ENCODE measurements around the gene TMPO. TPM values are rescaled to one million over a fixed set of nuclear protein-coding genes. Genes with fewer than 3 reads are reported as not detected.

TMPO gene, protein sequence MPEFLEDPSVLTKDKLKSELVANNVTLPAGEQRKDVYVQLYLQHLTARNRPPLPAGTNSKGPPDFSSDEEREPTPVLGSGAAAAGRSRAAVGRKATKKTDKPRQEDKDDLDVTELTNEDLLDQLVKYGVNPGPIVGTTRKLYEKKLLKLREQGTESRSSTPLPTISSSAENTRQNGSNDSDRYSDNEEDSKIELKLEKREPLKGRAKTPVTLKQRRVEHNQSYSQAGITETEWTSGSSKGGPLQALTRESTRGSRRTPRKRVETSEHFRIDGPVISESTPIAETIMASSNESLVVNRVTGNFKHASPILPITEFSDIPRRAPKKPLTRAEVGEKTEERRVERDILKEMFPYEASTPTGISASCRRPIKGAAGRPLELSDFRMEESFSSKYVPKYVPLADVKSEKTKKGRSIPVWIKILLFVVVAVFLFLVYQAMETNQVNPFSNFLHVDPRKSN
- polyA plus RNA-seq (2012; ENCODE audit: low read depth, missing spikeins) = 79.8 TPM

DNA sequence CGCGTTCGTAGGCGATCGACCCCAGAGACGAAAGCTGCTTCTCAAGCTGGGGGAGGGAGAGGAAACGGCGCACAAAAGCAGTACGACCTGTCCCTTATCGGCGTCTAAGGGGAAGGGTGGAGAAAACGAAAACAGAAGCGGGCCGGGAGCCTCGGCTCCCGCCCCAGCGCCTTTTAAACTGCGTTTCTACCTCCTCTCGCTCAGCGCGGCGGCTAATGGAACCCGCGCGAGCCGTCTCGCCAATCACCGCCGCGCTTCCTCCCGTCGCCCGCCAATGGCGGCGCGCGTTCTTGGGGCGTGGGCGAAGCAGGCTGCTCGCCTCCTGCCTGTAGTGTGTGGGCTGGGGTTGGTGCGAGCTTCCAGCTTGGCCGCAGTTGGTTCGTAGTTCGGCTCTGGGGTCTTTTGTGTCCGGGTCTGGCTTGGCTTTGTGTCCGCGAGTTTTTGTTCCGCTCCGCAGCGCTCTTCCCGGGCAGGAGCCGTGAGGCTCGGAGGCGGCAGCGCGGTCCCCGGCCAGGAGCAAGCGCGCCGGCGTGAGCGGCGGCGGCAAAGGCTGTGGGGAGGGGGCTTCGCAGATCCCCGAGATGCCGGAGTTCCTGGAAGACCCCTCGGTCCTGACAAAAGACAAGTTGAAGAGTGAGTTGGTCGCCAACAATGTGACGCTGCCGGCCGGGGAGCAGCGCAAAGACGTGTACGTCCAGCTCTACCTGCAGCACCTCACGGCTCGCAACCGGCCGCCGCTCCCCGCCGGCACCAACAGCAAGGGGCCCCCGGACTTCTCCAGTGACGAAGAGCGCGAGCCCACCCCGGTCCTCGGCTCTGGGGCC lies at the start of gene TMPO:
Gene TMPO, plus strand, starts transcription at position 304 of the 824 bp plus-strand sequence. Its CDS starts 278 bp downstream, at position 582.
- peak; percentile 82 for DNase-seq (ENCODE audit: insufficient read length, low spot score)
- TF ChIP-seq PAX5 (IDR thresholded peaks at IDR 0.05; ENCODE audit: insufficient read depth, low read length, severe bottlenecking) (peak; percentile 42), POLR2AphosphoS5 (IDR thresholded peaks at IDR 0.05; ENCODE audit: low read depth, low read length) (peak; percentile 97), POLR2A (IDR thresholded peaks at IDR 0.05; ENCODE audit: low read depth, low read length) (peak; percentile 95), POU2F2 (IDR thresholded peaks at IDR 0.05; ENCODE audit: low read depth, low read length) (peak; percentile 79), TAF1 (IDR thresholded peaks at IDR 0.05; ENCODE audit: low read depth, low read length) (peak; percentile 87), SPI1 (IDR thresholded peaks at IDR 0.05; ENCODE audit: low read depth, low read length) (peak; percentile 37)
- FAIRE-seq = peak; percentile 95

DNA sequence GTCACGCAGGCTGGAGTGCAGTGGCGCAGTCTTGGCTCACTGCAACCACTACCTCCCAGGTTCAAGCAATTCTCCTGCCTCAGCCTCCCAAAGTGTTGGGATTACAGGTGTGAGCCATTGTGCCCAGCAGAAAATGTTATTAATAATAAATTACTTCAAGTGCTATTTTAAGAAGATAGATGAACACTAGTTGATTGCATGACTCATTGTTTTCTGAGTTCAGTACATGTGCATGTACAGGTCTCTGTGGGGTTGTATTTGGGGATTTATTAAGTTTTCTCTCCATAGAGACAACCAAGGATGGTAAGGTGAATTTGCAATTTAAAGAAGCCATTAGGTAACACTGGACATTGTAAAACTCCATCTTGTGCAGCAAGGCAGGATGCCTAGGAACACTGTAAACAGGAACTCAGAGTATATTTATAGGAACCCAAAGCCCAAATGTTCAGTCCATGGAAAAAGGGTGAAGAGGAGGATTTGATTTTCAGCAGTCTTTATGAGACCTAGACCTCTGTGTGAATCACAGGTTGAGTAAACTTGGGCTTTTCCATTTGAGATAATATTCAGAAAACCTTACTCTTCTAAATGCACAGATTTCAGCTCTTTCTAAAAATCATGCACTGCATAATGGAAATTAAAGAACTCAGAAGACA lies 49.3 kb upstream of the TMPO start:
- no peak for DNase-seq (ENCODE audit: insufficient read length, low spot score)
- TF ChIP-seq POLR2A (IDR thresholded peaks at IDR 0.05; ENCODE audit: low read depth, low read length) (no peak), SPI1 (IDR thresholded peaks at IDR 0.05; ENCODE audit: low read depth, low read length) (no peak), PAX5 (IDR thresholded peaks at IDR 0.05; ENCODE audit: insufficient read depth, low read length, severe bottlenecking) (no peak), POU2F2 (IDR thresholded peaks at IDR 0.05; ENCODE audit: low read depth, low read length) (no peak), TAF1 (IDR thresholded peaks at IDR 0.05; ENCODE audit: low read depth, low read length) (no peak), POLR2AphosphoS5 (IDR thresholded peaks at IDR 0.05; ENCODE audit: low read depth, low read length) (no peak)
- no peak for FAIRE-seq

DNA sequence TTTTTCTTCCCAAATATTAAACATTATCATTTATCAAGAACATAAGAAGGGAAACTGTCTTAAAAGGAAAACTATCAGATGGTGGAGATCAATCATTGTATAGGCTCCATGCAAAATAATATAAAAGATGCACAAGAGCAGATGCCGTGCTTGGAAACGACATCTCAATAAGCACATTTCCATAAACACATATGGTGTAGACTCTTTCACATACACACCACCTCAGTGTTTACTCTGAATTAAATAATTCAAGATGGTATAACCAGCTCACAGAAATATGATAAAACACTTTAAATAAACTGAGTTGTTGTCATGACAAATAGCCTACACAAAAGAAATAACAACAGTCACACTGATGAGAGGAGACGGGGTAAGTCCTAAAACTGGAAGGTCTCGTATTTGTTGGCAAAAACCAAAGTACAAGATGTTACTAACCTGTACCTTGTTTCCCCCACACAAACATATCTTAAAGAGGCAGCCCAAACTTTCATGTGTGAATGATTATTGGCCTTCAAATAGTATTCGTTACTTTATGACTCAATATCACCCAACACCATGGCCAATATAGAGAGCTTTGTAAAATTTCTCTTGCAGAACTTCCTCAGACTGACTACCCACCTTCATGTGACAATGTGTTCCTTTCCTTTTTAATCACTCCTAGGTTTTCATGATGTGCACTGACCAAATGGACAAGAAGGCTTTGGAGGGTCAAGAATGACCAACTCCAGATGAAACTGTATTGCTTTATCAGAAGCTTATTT lies 48.6 kb upstream of the TMPO start:
- TF ChIP-seq TAF1 (IDR thresholded peaks at IDR 0.05; ENCODE audit: low read depth, low read length) (no peak), POLR2AphosphoS5 (IDR thresholded peaks at IDR 0.05; ENCODE audit: low read depth, low read length) (no peak), POU2F2 (IDR thresholded peaks at IDR 0.05; ENCODE audit: low read depth, low read length) (no peak), SPI1 (IDR thresholded peaks at IDR 0.05; ENCODE audit: low read depth, low read length) (no peak), PAX5 (IDR thresholded peaks at IDR 0.05; ENCODE audit: insufficient read depth, low read length, severe bottlenecking) (no peak), POLR2A (IDR thresholded peaks at IDR 0.05; ENCODE audit: low read depth, low read length) (no peak)
- FAIRE-seq (no peak), DNase-seq (ENCODE audit: insufficient read length, low spot score) (no peak)

DNA sequence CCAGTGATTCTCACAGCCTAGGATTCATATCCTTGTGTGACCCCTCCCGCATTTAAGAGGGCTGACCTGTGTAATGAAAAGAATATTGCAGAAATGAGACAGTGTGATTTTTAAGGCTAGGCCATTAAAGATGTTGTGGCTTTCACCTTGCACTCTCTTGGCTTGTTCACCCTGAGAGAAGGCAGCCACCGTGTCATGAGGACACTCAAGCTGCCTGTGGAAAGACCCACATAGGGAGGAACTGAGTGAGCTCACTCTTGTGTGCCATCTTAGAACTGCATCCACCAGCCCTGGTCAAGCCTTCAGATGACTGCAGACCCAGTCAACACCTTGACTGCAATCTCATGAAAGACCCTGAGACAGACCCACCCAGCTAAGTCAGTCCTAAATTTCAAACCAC lies 46.3 kb upstream of the TMPO start:
- DNase-seq (ENCODE audit: insufficient read length, low spot score) (no peak), FAIRE-seq (no peak)
- TF ChIP-seq POLR2A (IDR thresholded peaks at IDR 0.05; ENCODE audit: low read depth, low read length) (no peak), POU2F2 (IDR thresholded peaks at IDR 0.05; ENCODE audit: low read depth, low read length) (no peak), SPI1 (IDR thresholded peaks at IDR 0.05; ENCODE audit: low read depth, low read length) (0 out of 2 replicates have a peak, but pooled peaks have one; percentile 35)

DNA sequence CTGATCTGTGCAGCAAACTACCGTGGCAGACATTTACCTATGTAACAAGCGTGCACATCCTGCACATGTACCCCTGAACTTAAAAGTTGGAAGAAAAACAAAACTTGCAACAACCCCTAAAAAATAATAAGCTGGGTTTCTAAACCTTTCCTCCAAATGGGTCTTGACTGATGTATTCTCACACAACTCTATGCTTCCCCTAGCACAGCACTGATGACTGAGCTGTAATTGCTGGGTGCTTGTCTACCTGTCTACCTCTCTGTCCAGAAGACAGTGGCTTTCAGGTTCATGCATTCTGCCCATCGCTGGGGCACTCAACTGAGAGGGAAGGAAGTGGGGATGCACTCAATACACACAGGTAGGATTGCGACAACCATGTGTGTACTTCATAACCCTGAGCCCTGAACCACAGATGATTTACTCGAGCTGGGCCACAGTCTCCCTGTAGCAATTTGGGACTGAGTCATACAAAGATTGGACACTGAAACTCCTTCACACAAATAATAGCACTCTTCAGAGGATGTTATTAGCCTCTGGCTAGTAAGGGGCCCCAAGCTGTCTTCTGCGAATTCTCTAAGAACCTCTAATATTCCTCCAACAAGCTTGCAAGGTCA lies 44.8 kb upstream of the TMPO start:
- no peak for DNase-seq (ENCODE audit: insufficient read length, low spot score)
- no peak for FAIRE-seq
- TF ChIP-seq POLR2A (IDR thresholded peaks at IDR 0.05; ENCODE audit: low read depth, low read length) (no peak), POU2F2 (IDR thresholded peaks at IDR 0.05; ENCODE audit: low read depth, low read length) (no peak), SPI1 (IDR thresholded peaks at IDR 0.05; ENCODE audit: low read depth, low read length) (no peak), POLR2AphosphoS5 (IDR thresholded peaks at IDR 0.05; ENCODE audit: low read depth, low read length) (no peak), PAX5 (IDR thresholded peaks at IDR 0.05; ENCODE audit: insufficient read depth, low read length, severe bottlenecking) (no peak), TAF1 (IDR thresholded peaks at IDR 0.05; ENCODE audit: low read depth, low read length) (no peak)

DNA sequence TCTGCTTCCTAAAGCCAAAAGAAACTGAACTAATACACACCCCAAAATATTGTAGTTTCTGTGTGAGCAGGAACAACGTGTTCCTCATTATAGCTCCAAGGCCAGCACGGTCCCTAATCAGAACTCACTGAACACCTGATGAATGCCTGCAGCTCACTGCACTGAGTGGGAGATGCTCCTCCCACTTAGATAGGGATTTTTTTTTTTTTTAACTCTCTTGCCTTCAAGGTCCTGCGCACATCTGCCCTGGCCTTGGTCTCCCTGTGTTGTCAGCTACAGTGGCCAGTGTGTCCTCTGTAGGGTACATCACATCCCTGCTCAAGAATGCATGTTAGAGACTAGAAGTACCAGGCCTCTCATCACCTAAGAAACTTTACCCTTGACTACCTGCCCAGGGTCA lies 44.3 kb upstream of the TMPO start:
- no peak for DNase-seq (ENCODE audit: insufficient read length, low spot score)
- FAIRE-seq = no peak
- TF ChIP-seq POLR2AphosphoS5 (IDR thresholded peaks at IDR 0.05; ENCODE audit: low read depth, low read length) = no peak
- no peak for TF ChIP-seq PAX5 (IDR thresholded peaks at IDR 0.05; ENCODE audit: insufficient read depth, low read length, severe bottlenecking)
- no peak for TF ChIP-seq POLR2A (IDR thresholded peaks at IDR 0.05; ENCODE audit: low read depth, low read length)
- no peak for TF ChIP-seq POU2F2 (IDR thresholded peaks at IDR 0.05; ENCODE audit: low read depth, low read length)
- TF ChIP-seq TAF1 (IDR thresholded peaks at IDR 0.05; ENCODE audit: low read depth, low read length) = no peak
- no peak for TF ChIP-seq SPI1 (IDR thresholded peaks at IDR 0.05; ENCODE audit: low read depth, low read length)

DNA sequence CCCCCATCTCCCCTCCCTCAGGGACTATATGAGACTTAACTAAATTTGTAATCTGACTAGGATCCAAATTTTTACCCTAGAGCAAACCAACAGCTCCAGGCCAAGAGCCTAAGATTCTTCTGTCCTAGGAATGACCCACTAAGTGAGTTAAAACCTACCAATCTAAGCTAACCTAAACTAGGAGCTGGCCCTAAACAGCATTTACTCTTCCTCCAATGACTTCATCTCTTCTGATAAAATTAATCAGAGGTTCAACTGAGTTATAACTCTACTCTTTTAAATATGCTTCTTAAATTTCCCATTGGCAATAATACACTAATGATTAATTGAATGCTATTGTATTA lies 39.9 kb upstream of the TMPO start:
- DNase-seq (ENCODE audit: insufficient read length, low spot score) (no peak), FAIRE-seq (no peak)
- no peak for TF ChIP-seq TAF1 (IDR thresholded peaks at IDR 0.05; ENCODE audit: low read depth, low read length)

DNA sequence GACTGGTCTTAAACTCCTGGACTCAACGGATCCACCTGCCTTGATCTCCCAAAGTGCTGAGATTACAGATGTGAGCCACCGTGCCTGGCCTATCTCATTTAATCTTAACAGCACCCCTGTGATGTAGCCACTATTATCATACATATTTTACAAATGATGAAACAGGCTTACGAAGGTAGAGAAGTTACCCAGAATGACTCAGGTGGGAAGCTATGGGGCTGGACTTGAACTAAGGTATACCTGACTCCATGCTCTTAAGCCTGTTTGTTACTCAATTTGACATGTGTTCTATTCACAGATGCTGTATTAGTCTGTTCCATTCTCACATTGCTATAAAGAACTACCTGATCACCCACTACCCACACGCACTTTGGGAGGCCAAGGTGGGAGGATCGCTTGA lies 36.8 kb upstream of the TMPO start:
- FAIRE-seq = no peak
- no peak for TF ChIP-seq POLR2A (IDR thresholded peaks at IDR 0.05; ENCODE audit: low read depth, low read length)
- TF ChIP-seq POU2F2 (IDR thresholded peaks at IDR 0.05; ENCODE audit: low read depth, low read length) = no peak
- TF ChIP-seq TAF1 (IDR thresholded peaks at IDR 0.05; ENCODE audit: low read depth, low read length) = no peak
- no peak for TF ChIP-seq SPI1 (IDR thresholded peaks at IDR 0.05; ENCODE audit: low read depth, low read length)
- no peak for TF ChIP-seq PAX5 (IDR thresholded peaks at IDR 0.05; ENCODE audit: insufficient read depth, low read length, severe bottlenecking)
- no peak for TF ChIP-seq POLR2AphosphoS5 (IDR thresholded peaks at IDR 0.05; ENCODE audit: low read depth, low read length)
- DNase-seq (ENCODE audit: insufficient read length, low spot score) = no peak

Data from GM12891 (cell line).